Measurements from ENCODE around the gene ADM2.

The ADM2 gene

DNA sequence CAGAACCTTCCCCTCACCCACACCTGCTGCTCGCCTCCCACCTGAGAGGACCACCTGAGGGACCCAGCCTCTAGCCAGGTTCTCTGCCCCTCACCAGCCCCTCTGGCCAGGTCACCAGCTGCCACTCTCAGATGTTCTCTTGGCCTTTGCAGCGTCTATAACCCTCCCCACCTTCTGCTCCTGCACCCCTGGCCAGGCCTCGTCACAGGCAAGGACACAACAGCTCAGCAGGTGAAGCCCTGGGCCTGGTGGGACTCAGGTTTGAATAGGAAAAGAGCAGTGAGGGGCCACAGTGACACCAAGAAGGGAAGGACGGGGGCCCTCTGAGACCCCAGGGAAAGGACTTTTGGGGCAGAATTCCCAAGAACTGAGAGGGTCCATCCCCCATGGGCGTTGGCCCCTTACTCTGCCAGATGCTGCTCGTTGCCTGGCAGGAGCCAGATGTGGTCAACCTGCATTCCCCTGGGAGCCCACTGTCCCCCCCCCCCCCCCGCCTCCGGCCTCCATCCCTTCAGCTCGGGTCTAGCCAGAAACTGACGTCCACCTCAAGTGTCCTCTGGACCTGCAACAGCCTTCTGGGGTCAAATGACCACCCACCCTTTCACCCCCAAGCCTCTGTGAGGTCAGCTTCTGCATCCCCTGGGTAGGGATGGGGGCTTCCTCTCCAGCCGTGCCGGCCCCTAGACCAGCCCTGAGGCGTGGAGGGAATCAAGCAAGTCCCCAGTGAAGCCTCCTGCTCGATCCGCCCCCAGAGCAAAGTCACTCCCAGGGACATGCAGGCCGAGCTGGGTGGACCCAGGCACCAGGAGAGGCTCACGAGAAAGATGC is 35.2 kb upstream of the ADM2 start:
- no peak for DNase-seq

DNA sequence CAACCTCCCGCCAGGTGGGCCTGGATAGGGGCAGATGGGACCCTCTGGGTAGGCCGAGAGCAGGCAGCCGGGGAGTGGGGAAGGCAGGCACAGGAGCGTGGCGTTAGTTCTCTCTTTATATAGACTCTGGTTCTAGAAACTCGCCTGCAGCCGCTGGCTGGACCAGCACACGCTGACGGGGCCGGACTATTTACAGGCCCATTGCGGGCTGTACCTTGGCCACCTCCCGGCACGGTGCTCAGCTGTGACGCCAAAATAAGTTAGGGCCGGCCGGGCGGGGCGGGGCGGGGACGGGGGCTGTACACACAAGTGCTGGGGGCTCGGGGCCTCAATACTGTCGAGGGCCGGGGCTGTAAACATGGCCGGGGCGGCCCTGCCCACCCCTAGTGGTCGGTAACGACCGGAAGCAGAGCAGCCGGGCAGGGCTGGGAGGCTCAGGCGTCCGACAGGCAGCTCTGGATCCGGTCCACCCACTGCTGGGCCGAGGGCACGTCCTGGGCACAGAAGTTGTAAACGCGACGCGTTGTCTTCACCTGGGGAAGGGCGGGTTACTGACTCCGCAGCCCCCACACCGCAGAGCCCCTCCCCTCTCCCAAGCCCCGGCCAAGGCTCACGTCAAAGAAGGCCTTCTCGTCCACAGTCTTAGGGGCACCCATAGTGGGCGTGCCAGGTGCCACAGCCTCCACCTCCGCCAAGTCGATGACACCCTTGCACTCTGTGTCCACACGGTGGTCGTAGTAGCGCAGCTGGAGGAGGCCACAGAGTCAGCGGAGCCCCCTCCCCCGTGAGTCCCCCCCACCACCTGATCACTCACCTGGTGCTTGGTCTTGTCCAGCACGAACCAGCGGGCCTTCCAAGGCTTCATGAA is 34.4 kb upstream of the ADM2 start:
- DNase-seq: no peak

- no peak for DNase-seq
These were observed 33.5 kb upstream of the ADM2 start for GRCh38 chr22:50447576-50448551.

GRCh38 chr22:50452649-50453048 is 28.7 kb upstream of the ADM2 start:
- no peak for DNase-seq

DNA sequence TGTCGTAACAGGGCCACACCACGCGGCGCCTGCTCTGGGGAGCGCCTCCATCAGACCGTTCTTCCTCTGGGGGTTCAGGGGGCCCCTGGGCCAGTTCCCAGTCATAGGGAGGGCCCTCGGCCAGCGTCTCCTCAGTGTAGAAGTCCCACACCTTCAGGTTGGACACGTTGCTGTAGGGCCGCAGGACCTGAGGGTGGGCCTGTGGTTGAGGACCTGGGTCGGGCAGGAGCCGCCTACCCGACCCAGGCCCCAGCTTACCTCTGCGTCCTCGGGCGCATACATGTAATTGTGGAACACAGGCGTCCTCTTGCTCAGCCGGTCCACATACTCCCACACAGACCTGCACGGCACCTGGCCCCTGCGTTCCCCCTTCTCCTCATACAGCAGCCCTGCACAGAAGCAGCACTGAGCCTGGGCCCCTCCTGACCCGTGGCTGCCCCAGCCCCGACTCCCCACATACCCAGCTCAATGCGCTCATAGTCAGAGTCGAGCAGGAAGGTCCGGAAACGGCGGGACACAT is 26.7 kb upstream of the ADM2 start:
- no peak for DNase-seq

- no peak for DNase-seq
These were observed 26.1 kb upstream of the ADM2 start for GRCh38 chr22:50455201-50455600.

DNA sequence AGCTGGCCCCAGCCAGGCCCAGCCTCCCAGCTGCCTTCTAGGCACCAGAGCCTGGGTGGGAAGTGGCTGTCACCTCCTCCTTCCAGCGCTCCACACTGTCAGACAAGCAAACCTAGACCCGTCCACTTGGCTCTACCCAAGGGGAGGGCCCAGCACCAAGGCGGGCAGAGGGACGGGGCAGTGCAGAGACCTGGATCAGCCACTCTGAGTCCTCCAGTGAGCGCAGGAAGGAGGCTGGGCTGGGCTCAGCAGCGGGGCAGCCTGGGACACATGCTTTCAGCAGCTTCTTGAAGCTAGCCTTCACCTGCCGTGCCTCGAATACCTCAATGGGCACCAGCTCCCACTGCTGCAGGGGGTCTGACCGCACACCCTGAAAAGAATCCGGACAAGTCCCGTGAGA is 25.3 kb upstream of the ADM2 start:
- no peak for DNase-seq

DNA sequence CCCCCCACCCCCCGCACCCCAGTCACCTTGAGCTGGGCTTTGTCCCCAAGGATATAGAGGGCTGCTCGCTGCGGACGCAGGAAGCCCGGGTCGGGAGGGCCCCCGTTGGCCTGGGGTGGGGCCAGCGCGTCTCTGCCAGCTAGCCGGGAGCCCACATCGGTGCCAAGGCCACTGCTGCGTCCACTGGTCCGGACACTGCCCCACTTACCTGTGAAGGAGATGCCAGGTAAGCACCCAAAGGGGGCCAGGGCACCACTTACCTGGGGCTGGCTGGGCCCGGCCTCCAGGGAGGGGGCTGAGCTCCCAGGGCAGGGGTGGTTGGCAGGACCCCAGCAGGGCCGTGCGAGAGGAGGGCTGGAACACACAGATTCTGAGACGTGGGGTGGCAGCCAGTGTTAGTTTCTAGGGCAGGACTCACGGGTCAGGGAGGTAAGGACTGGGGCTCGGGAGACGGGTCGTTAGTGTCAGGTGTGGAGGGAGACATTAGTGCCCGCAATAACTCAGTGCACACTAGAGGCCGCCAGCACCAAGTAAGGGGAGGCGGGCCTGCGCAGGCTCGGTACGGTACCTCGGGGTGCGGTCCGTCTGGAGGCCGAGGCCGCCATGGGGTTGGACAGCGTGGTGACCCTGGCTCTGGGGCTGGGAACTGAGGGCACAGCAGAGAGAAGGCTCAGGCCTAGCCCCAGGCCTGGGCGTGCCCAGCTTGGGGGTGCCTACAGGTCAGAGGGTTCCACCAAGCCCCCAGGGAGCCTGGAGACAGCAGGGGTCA is 24.7 kb upstream of the ADM2 start:
- no peak for DNase-seq

DNA sequence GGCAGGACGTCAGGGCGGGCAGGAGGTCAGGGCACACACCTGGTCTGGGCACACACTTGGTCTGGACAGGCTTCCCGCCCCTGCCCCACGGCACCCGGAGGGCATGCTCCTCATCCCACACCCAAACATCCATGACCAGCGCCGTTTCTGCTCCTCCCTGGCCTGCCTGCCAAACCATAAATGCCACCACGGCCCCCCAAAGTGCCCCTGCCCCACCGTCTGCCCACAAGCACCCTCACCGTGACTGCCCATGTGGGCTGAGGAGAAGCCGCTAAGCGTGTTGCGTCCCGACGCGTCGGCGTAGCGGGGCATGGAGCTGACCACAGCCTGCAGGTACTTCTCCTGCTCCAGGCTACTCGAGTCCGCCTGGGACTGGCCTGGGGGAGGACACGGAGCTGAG is 22.3 kb upstream of the ADM2 start:
- no peak for DNase-seq

GRCh38 chr22:50459496-50460140 is 21.7 kb upstream of the ADM2 start:
- DNase-seq: no peak

DNA sequence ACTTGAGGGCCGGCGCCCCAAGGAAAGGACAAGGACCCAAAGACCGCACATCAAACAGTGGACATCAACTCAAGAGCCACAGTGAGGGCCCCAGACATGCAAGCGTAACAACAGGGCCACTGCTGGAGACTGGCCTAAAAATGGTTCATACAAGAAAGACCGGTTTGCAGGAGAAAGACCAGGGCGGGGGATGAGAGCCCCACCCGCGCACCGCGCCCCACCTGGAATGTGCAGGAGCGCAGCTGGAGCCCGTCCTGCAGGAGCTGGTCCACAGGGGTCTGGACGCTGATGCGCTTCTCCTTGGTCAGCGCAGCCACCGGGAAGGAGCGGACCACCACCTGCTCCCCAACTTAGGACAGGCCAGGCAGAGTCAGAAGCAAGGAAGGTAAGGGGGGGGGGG is 20.4 kb upstream of the ADM2 start:
- DNase-seq: no peak

- DNase-seq: no peak
These were observed 19.8 kb upstream of the ADM2 start for GRCh38 chr22:50461536-50461935.

- DNase-seq: no peak
These were observed 19.3 kb upstream of the ADM2 start for GRCh38 chr22:50461979-50462540.

GRCh38 chr22:50463188-50463900 is 18.0 kb upstream of the ADM2 start:
- DNase-seq: no peak

GRCh38 chr22:50464451-50464850 is 16.9 kb upstream of the ADM2 start:
- no peak for DNase-seq

DNA sequence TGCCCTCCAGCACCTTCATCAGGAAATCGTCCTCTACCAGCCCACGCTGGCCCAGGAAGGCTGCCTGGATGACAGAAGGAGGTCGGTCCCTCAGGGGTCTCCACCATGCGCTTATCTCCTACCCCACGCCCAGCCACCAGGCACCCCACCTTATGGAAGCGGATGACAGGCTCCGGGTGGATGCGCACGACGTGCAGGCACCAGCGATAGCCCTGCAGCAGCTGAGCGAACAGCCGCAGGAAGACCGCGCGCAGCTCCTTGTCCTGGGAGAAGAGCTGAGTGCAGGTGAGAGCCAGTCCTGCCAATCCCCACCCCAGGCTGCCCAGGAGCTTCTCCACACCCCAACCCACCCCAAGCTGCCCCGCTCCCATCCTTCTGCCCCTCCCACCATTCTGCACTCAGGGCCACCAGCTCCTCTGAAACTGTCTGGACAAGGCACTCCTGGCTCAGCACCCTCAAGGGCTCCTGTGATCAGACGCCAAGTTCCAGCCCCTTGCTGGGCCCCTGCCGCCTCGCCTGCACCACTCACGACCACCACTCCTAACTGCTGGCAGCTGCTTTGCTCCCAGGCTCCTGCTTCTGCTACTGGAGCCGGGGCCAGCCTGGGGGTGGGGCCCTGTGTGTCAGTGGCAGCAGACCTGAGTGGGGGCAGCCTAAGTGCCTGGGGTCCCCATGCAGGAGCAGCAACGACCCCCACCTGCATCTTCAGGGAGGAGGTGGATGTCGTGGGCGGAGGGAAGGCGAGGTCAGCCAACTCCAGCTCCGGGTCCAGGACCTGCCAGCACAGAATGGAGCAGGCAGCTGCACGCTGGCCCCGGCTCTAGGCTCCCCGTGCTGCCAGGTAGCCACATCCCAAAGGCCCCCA is 16.0 kb upstream of the ADM2 start:
- DNase-seq: no peak

DNA sequence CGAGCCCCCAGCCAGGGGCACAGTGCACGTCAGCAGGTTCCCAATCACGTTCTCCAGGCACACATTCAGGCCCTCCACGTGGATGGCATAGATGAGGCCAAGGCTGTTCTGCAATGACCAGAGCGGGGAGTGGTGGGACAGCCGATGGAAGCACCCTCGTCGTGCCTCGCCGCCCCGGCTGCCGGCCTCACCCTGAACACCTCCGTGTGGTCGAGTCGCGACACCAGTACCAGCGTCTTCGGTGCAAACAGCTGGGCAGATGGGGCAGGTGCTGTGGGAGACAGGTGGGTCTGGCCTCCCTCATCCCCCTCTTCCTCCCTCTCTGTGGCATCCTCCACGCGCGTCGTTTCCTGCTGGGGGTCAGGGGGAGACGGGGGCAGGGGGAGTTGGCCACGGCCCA is 14.0 kb upstream of the ADM2 start:
- DNase-seq: no peak

- no peak for DNase-seq
These were observed 13.4 kb upstream of the ADM2 start for GRCh38 chr22:50467773-50468440.

DNA sequence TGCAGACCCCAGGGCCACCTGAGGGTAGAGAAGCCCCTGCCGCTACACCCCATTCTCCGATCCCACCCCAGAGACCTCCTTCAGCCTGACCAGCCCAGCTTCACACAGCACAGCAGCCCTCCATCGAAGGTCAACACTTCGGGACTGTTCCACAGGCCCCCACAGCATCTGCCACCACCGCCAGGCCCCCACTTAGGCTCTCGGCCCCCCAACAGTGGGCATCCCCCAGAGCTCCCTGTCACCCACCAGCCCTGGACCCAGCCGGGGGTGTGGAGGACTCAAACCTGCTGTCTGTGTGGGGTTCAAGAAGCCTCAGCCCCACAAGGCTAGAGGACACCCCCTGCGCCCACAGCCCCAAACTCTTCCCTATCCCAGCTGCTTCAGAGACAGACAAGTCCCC is 12.7 kb upstream of the ADM2 start:
- DNase-seq: no peak
